Liver (tissue), 9 donors: ENCODE results near the gene PCDHA1. TPM values are rescaled to one million over a fixed set of nuclear protein-coding genes. Genes with fewer than 3 reads are reported as not detected.

Source experiments
- DNase-seq: peaks from one replicate; pipeline ENCODE4 v3.0.0-alpha.2; 2017; ENCODE audit warnings: low spot score
- H3K27ac ChIP-seq, 2 donors: one replicate each; pipeline ENCODE4 v1.7.0; 2013; ENCODE audit warnings: inconsistent platforms in 2 of 2, low read length in 2 of 2, control low read depth in 1 of 2, low read depth in 1 of 2, mild to moderate bottlenecking in 1 of 2
- H3K27me3 ChIP-seq, 4 donors: one replicate each; pipeline versions ENCODE4 v1.6.1 to v1.7.0; 2013; ENCODE audit warnings: low read length in 3 of 4, inconsistent platforms in 1 of 4, mild to moderate bottlenecking in 1 of 4, moderate library complexity in 1 of 4; ENCODE audit not compliant: control insufficient read depth in 4 of 4, insufficient read depth in 4 of 4
- H3K36me3 ChIP-seq, 4 donors: one replicate each; pipeline versions ENCODE4 v1.6.1 to v1.7.0; 2013; ENCODE audit warnings: low read length in 3 of 4, mild to moderate bottlenecking in 3 of 4, low read depth in 1 of 4, moderate library complexity in 1 of 4; ENCODE audit not compliant: control insufficient read depth in 4 of 4, insufficient read depth in 3 of 4
- H3K4me1 ChIP-seq, 4 donors: one replicate each; pipeline versions ENCODE4 v1.6.1 to v1.7.0; 2013; ENCODE audit warnings: low read length in 3 of 4, mild to moderate bottlenecking in 3 of 4, moderate library complexity in 1 of 4; ENCODE audit not compliant: control insufficient read depth in 4 of 4, insufficient read depth in 4 of 4
- H3K4me3 ChIP-seq, 3 donors: one replicate each; pipeline versions ENCODE4 v1.6.1 to v1.7.0; 2013; ENCODE audit warnings: low read length in 3 of 3, control low read depth in 1 of 3, low read depth in 1 of 3, mild to moderate bottlenecking in 1 of 3
- H3K9ac ChIP-seq, 2 donors: one replicate each; pipeline ENCODE4 v1.7.0; 2013; ENCODE audit warnings: low read length in 2 of 2, mild to moderate bottlenecking in 2 of 2, moderate library complexity in 2 of 2, control low read depth in 1 of 2, low read depth in 1 of 2
- H3K9me3 ChIP-seq, 4 donors: one replicate each; pipeline versions ENCODE4 v1.6.1 to v1.7.0; 2013; ENCODE audit warnings: low read length in 3 of 4; ENCODE audit not compliant: control insufficient read depth in 4 of 4
- CTCF ChIP-seq: fragments of 150-350 bp; IDR thresholded peaks from 2 replicates; pipeline ENCODE4 v1.5.1; 2017; ENCODE audit warnings: improper control_type of control experiment, low read depth, low read length; ENCODE audit not compliant: missing input control
- EGR1 ChIP-seq, 2 donors: IDR thresholded peaks; 2 replicates each; pipeline ENCODE4 v1.6.1; 2016 to 2018; ENCODE audit warnings: antibody characterized with exemption in 2 of 2, low read depth in 2 of 2
- FOXA1 ChIP-seq: IDR thresholded peaks from 2 replicates; pipeline ENCODE4 v1.6.1; 2016; ENCODE audit warnings: antibody characterized with exemption
- FOXA2 ChIP-seq: IDR thresholded peaks from 2 replicates; pipeline ENCODE4 v1.6.1; 2016; ENCODE audit warnings: antibody characterized with exemption
- GABPA ChIP-seq, 2 donors: IDR thresholded peaks in 1 of 2; conservative IDR thresholded peaks in 1 of 2; 2 replicates each; pipeline ENCODE4 v1.6.1; 2016; ENCODE audit warnings: antibody characterized with exemption in 2 of 2, mild to moderate bottlenecking in 1 of 2, moderate library complexity in 1 of 2
- HNF4A ChIP-seq, 2 donors: conservative IDR thresholded peaks; 2 replicates each; pipeline ENCODE4 v1.6.1; 2016; ENCODE audit warnings: antibody characterized with exemption in 2 of 2, mild to moderate bottlenecking in 2 of 2
- HNF4G ChIP-seq: IDR thresholded peaks from 2 replicates; pipeline ENCODE4 v1.6.1; 2016; ENCODE audit warnings: antibody characterized with exemption
- JUND ChIP-seq, 2 donors: IDR thresholded peaks; 2 replicates each; pipeline ENCODE4 v1.6.1; 2016; ENCODE audit warnings: antibody characterized with exemption in 2 of 2
- MAX ChIP-seq: IDR thresholded peaks from 2 replicates; pipeline ENCODE4 v1.6.1; 2016; ENCODE audit warnings: antibody characterized with exemption
- NR2F2 ChIP-seq: IDR thresholded peaks from 2 replicates; pipeline ENCODE4 v1.6.1; 2016; ENCODE audit warnings: antibody characterized with exemption
- RAD21 ChIP-seq, 2 donors: IDR thresholded peaks; 2 replicates each; pipeline ENCODE4 v1.6.1; 2016; ENCODE audit warnings: antibody characterized with exemption in 2 of 2, mild to moderate bottlenecking in 2 of 2
- RXRA ChIP-seq, 2 donors: IDR thresholded peaks; 2 replicates each; pipeline ENCODE4 v1.6.1; 2017 to 2018; ENCODE audit warnings: antibody characterized with exemption in 2 of 2, mild to moderate bottlenecking in 1 of 2
- SP1 ChIP-seq: IDR thresholded peaks from 2 replicates; pipeline ENCODE4 v1.6.1; 2018; ENCODE audit warnings: antibody characterized with exemption, mild to moderate bottlenecking
- TAF1 ChIP-seq: conservative IDR thresholded peaks from 2 replicates; pipeline ENCODE4 v1.6.1; 2016; ENCODE audit warnings: antibody characterized with exemption, mild to moderate bottlenecking
- YY1 ChIP-seq: IDR thresholded peaks from 2 replicates; pipeline ENCODE4 v1.6.1; 2016; ENCODE audit warnings: antibody characterized with exemption, mild to moderate bottlenecking
- ZBTB33 ChIP-seq: IDR thresholded peaks from 2 replicates; pipeline ENCODE4 v1.6.1; 2016; ENCODE audit warnings: antibody characterized with exemption
- WGBS: extraction: QIAGEN DNeasy Blood & Tissue Kit; methylation state at CpG from one replicate; pipeline ENCODE4 v1.1.7; 2013; 5-methylcytosine and 5-hydroxymethylcytosine counted together
- polyA plus RNA-seq, 2 donors: library from polyadenylated mRNA; stranded (reverse) in 1 of 2; unstranded in 1 of 2; fragments of 200-250 nt in 1 of 2; fragments of >200 nt in 1 of 2; fragmentation: Nextera tagmentation in 1 of 2; extraction: Ambion mirVana in 1 of 2; gene quantifications; one replicate each; pipeline versions ENCODE4 v1.2.1 to v1.2.3, GENCODE V29; 2013 to 2015
- total RNA-seq, 2 donors: library from RNA; depleted of rRNA; stranded (reverse); fragments of >200 nt; gene quantifications; one replicate each; pipeline ENCODE4 v1.2.3, GENCODE V29; 2014
- donor health status: healthy.
- donor health status: healthy.
- donor health status: healthy.
- donor health status: healthy.
- donor health status: healthy.

PCDHA1 gene
- total and polyA plus RNA-seq, 4 donors = not detected

DNA sequence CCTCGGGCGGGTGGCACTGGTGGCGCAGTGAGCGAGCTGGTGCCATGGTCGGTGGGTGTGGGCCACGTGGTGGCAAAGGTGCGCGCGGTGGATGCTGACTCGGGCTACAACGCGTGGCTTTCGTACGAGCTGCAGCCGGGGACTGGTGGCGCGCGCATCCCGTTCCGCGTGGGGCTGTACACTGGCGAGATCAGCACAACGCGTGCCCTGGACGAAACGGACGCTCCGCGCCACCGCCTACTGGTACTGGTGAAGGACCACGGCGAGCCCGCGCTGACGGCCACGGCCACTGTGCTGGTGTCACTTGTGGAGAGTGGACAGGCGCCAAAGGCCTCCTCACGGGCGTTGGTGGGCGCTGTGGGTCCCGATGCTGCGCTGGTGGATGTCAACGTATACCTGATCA lies 22.9 kb downstream of the PCDHA1 start:
- Histone ChIP-seq H3K9me3 (peaks cover 20 to 41% (median 22%) of the 10 kb centered on the region in 4 donors), H3K9ac (no peak overlapping the region), H3K4me3 (peak overlapping the region in 1 of 3 donors; percentile 26), H3K27ac (no peak overlapping the region), H3K27me3 (peaks cover 0 to 3% (median 1%) of the 10 kb centered on the region in 4 donors), H3K36me3 (no peaks in the 10 kb centered on the region), H3K4me1 (no peaks in the 10 kb centered on the region)
- TF ChIP-seq SP1 = no peak
- TF ChIP-seq TAF1 = no peak
- TF ChIP-seq HNF4A (conservative IDR thresholded peaks at IDR 0.05) = no peak
- TF ChIP-seq RAD21 (IDR thresholded peaks at IDR 0.05) = no peak
- no peak for TF ChIP-seq ZBTB33
- TF ChIP-seq JUND (IDR thresholded peaks at IDR 0.05) = no peak
- TF ChIP-seq EGR1 (IDR thresholded peaks at IDR 0.05; ENCODE audit: low read depth in 2 of 2) = no peak
- no peak for TF ChIP-seq RXRA (IDR thresholded peaks at IDR 0.05)
- no peak for TF ChIP-seq MAX
- no peak for TF ChIP-seq NR2F2
- no peak for TF ChIP-seq FOXA2
- TF ChIP-seq GABPA (IDR thresholded peaks at IDR 0.05 in 1 of 2, conservative IDR thresholded peaks at IDR 0.05 in 1 of 2) = no peak
- TF ChIP-seq YY1 = no peak
- no peak for TF ChIP-seq FOXA1
- TF ChIP-seq HNF4G = no peak
- WGBS = 62% methylated on average over 43 of the region's 43 CpGs
- no peak for DNase-seq

DNA sequence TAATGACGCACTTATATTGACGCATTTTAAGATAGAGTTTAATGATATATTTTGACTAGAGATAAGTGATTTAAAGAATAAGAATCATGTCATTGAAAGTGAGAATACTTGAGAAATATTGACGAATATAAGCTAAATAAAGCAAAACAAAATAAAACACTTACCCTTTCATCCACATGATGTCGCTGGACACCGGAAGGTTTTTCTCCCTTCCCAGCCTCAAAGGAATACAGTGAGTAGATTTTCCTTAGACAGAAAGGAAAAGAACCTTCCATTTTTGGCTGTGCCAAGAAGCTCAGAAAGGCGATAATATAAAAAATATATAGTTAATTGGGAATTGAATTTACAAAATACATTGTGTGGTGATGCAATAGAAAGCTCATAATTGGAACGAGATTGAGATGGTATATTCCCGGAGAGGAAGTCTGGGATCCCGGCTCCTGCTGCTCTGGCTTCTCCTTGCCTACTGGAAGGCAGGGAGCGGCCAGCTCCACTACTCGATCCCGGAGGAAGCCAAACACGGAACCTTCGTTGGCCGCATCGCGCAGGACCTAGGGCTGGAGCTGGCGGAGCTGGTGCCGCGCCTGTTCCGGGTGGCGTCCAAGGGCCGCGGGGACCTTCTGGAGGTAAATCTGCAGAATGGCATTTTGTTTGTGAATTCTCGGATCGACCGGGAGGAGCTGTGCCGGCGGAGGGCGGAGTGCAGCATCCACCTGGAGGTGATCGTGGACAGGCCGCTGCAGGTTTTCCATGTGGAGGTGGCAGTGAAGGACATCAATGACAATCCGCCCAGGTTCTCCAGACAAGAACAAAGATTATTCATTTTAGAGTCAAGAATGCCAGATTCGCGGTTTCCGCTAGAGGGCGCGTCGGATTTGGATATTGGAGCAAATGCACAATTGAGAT lies 35.7 kb downstream of the PCDHA1 start, which contains the start of gene PCDHA5:
Gene PCDHA5, plus strand, starts transcription at position 239 of the 906 bp plus-strand sequence.
- WGBS = 29% methylated on average over 39 of the region's 39 CpGs
- DNase-seq = no peak
- H3K9me3 ChIP-seq = peaks cover 11 to 29% (median 19%) of the 10 kb centered on the region in 4 donors
- H3K27me3 ChIP-seq = peaks cover 0 to 5% (median 4%) of the 10 kb centered on the region in 4 donors
- TF ChIP-seq GABPA (IDR thresholded peaks at IDR 0.05 in 1 of 2, conservative IDR thresholded peaks at IDR 0.05 in 1 of 2) (no peak), JUND (IDR thresholded peaks at IDR 0.05) (no peak), CTCF (peak; percentile 22), HNF4G (no peak)
- no peak within 1 kb of the TSS for H3K27ac ChIP-seq
- H3K4me3 ChIP-seq = no peak within 1 kb of the TSS
- H3K4me1 ChIP-seq = no peaks in the 10 kb centered on the region
- no peak within 1 kb of the TSS for H3K9ac ChIP-seq
- no peaks in the 10 kb centered on the region for H3K36me3 ChIP-seq
